ENCODE data around the gene AP3S2. TPM values are rescaled to one million over a fixed set of nuclear protein-coding genes. Genes with fewer than 3 reads are reported as not detected.

The AP3S2 gene
- total and polyA plus RNA-seq, 4 donors, result 8.4 to 73.5 (median 25.9) TPM

GRCh38 chr15:89877083-89877425 lies 16.7 kb downstream of the AP3S2 start:
- no peak overlapping the region for H3K9ac ChIP-seq (ENCODE audit: low read depth in 1 of 2, low read length in 2 of 2)
- no peaks in the 10 kb centered on the region for H3K9me3 ChIP-seq (ENCODE audit: control insufficient read depth in 4 of 4, low read length in 3 of 4)
- H3K4me3 ChIP-seq (ENCODE audit: low read depth in 1 of 3, low read length in 3 of 3), result no peak overlapping the region
- TF ChIP-seq HNF4G (IDR thresholded peaks at IDR 0.05), result no peak
- TF ChIP-seq TAF1 (conservative IDR thresholded peaks at IDR 0.05), result no peak
- TF ChIP-seq HNF4A (conservative IDR thresholded peaks at IDR 0.05), result no peak
- TF ChIP-seq CTCF (IDR thresholded peaks at IDR 0.05; ENCODE audit: low read depth, low read length, missing input control), result no peak
- no peak for TF ChIP-seq SP1 (IDR thresholded peaks at IDR 0.05)
- TF ChIP-seq EGR1 (IDR thresholded peaks at IDR 0.05; ENCODE audit: low read depth in 2 of 2), result no peak
- no peak for DNase-seq (ENCODE audit: low spot score)
- WGBS, result 81% methylated on average over 2 of the region's 2 CpGs
- H3K36me3 ChIP-seq (ENCODE audit: control insufficient read depth in 4 of 4, insufficient read depth in 3 of 4, low read depth in 1 of 4, low read length in 3 of 4), result peaks cover 1 to 29% (median 17%) of the 10 kb centered on the region in 4 donors
- H3K4me1 ChIP-seq (ENCODE audit: control insufficient read depth in 4 of 4, insufficient read depth in 4 of 4, low read length in 3 of 4), result no peaks in the 10 kb centered on the region
- H3K27me3 ChIP-seq (ENCODE audit: control insufficient read depth in 4 of 4, insufficient read depth in 4 of 4, low read length in 3 of 4), result no peaks in the 10 kb centered on the region
- H3K27ac ChIP-seq (ENCODE audit: low read depth in 1 of 2, low read length in 2 of 2), result no peak overlapping the region

GRCh38 chr15:89876396-89877082 lies 17.3 kb downstream of the AP3S2 start:
- Histone ChIP-seq H3K27ac (ENCODE audit: low read depth in 1 of 2, low read length in 2 of 2) (no peak overlapping the region), H3K36me3 (ENCODE audit: control insufficient read depth in 4 of 4, insufficient read depth in 3 of 4, low read depth in 1 of 4, low read length in 3 of 4) (peaks cover 1 to 29% (median 16%) of the 10 kb centered on the region in 4 donors), H3K4me3 (ENCODE audit: low read depth in 1 of 3, low read length in 3 of 3) (no peak overlapping the region), H3K9me3 (ENCODE audit: control insufficient read depth in 4 of 4, low read length in 3 of 4) (no peaks in the 10 kb centered on the region), H3K9ac (ENCODE audit: low read depth in 1 of 2, low read length in 2 of 2) (no peak overlapping the region), H3K27me3 (ENCODE audit: control insufficient read depth in 4 of 4, insufficient read depth in 4 of 4, low read length in 3 of 4) (no peaks in the 10 kb centered on the region), H3K4me1 (ENCODE audit: control insufficient read depth in 4 of 4, insufficient read depth in 4 of 4, low read length in 3 of 4) (peaks cover 0 to 2% (median 0%) of the 10 kb centered on the region in 4 donors)
- TF ChIP-seq FOXA1 (IDR thresholded peaks at IDR 0.05) (no peak), RXRA (IDR thresholded peaks at IDR 0.05) (no peak), ZBTB33 (IDR thresholded peaks at IDR 0.05) (no peak), RAD21 (IDR thresholded peaks at IDR 0.05) (no peak), CTCF (IDR thresholded peaks at IDR 0.05; ENCODE audit: low read depth, low read length, missing input control) (no peak), FOXA2 (IDR thresholded peaks at IDR 0.05) (no peak), HNF4A (conservative IDR thresholded peaks at IDR 0.05) (no peak), REST (IDR thresholded peaks at IDR 0.05) (no peak), HNF4G (IDR thresholded peaks at IDR 0.05) (no peak), TAF1 (conservative IDR thresholded peaks at IDR 0.05) (no peak), YY1 (IDR thresholded peaks at IDR 0.05) (no peak), ATF3 (IDR thresholded peaks at IDR 0.05) (no peak), EGR1 (IDR thresholded peaks at IDR 0.05; ENCODE audit: low read depth in 2 of 2) (no peak), JUND (IDR thresholded peaks at IDR 0.05) (no peak), NR2F2 (IDR thresholded peaks at IDR 0.05) (no peak)
- WGBS, result 85% methylated on average over 4 of the region's 4 CpGs
- no peak for DNase-seq (ENCODE audit: low spot score)
